HFFc6 (cell line): Measurements from ENCODE around the gene DRD4. TPM values are rescaled to one million over a fixed set of nuclear protein-coding genes. Genes with fewer than 3 reads are reported as not detected.
A peak's percentile ranks its signal among the peaks of the same experiment; 100 is the strongest.

Experiments
- DNase-seq: peaks from one replicate; pipeline ENCODE4 v3.0.0-alpha.2; 2018
- H3K27ac Mint-ChIP-seq: 2 replicates; pipeline ENCODE4 v1.8.0; 2020; ENCODE audit warnings: mild to moderate bottlenecking, mixed read lengths
- H3K27me3 Mint-ChIP-seq: 2 replicates; pipeline ENCODE4 v1.8.0; 2021; ENCODE audit warnings: mild to moderate bottlenecking, moderate library complexity, mixed read lengths; ENCODE audit not compliant: insufficient read depth
- H3K36me3 Mint-ChIP-seq: 2 replicates; pipeline ENCODE4 v1.8.0; 2021; ENCODE audit warnings: low read depth, mixed read lengths
- H3K4me1 Mint-ChIP-seq: 2 replicates; pipeline ENCODE4 v1.8.0; 2020; ENCODE audit warnings: low read depth, mixed read lengths
- H3K4me3 Mint-ChIP-seq: 2 replicates; pipeline ENCODE4 v1.8.0; 2020; ENCODE audit warnings: mild to moderate bottlenecking, moderate library complexity, mixed read lengths
- H3K9me3 Mint-ChIP-seq: 2 replicates; pipeline ENCODE4 v1.8.0; 2020; ENCODE audit warnings: mild to moderate bottlenecking, mixed read lengths
- CTCF ChIP-seq: fragments of 200-600 bp; sonication (generic); IDR thresholded peaks from 2 replicates; pipeline ENCODE4 v1.5.0; 2021; ENCODE audit warnings: antibody characterized with exemption, mild to moderate bottlenecking
- total RNA-seq, 6 experiments: library from RNA; stranded (reverse); fragmentation: NEBNext Ultra II Directional; extraction: Animal tissue kit (Norgen Biotek cat#: 25700); gene quantifications; 2 replicates in 1 of 6; 3 replicates in 5 of 6; pipeline ENCODE4 v1.2.3, GENCODE V29; 2021

The DRD4 gene
- total RNA-seq, 6 experiments from 2014 or later = 0.14 to 0.61 (median 0.38) TPM

- no peak for DNase-seq
- no peak for TF ChIP-seq CTCF
These were observed 23.2 kb downstream of the DRD4 start for GRCh38 chr11:660281-660680.

GRCh38 chr11:660681-661444 is 23.8 kb downstream of the DRD4 start:
- Mint-ChIP-seq H3K4me3 (no peak overlapping the region), H3K4me1 (peaks cover 8% of the 10 kb centered on the region), H3K9me3 (no peaks in the 10 kb centered on the region), H3K27ac (no peak overlapping the region), H3K27me3 (peaks cover 4% of the 10 kb centered on the region; the same call in 1 of the 2 replicates), H3K36me3 (peaks cover 4% of the 10 kb centered on the region)
- no peak for TF ChIP-seq CTCF
- no peak for DNase-seq

More at GRCh38 chr11:660281-660680, 23.2 kb downstream of the DRD4 start:
- Mint-ChIP-seq H3K36me3 (peaks cover 1% of the 10 kb centered on the region; the same call in 1 of the 2 replicates), H3K9me3 (no peaks in the 10 kb centered on the region), H3K27me3 (peaks cover 4% of the 10 kb centered on the region; the same call in 1 of the 2 replicates), H3K4me3 (no peak overlapping the region), H3K27ac (no peak overlapping the region), H3K4me1 (peaks cover 3% of the 10 kb centered on the region)

GRCh38 chr11:662689-663274 is 25.7 kb downstream of the DRD4 start:
- H3K4me3 Mint-ChIP-seq = no peak overlapping the region
- DNase-seq = peak; percentile 28
- no peaks in the 10 kb centered on the region for H3K9me3 Mint-ChIP-seq
- no peaks in the 10 kb centered on the region; the same call in 1 of the 2 replicates for H3K27me3 Mint-ChIP-seq
- peaks cover 9% of the 10 kb centered on the region for H3K36me3 Mint-ChIP-seq
- peak; percentile 86 for TF ChIP-seq CTCF
- H3K4me1 Mint-ChIP-seq = peaks cover 15% of the 10 kb centered on the region
- no peak overlapping the region; the same call in 1 of the 2 replicates for H3K27ac Mint-ChIP-seq

GRCh38 chr11:665062-665703 is 28.1 kb downstream of the DRD4 start:
- H3K36me3 Mint-ChIP-seq = peaks cover 9% of the 10 kb centered on the region
- H3K4me1 Mint-ChIP-seq = peaks cover 15% of the 10 kb centered on the region
- H3K27ac Mint-ChIP-seq = peak overlapping the region; percentile 95
- TF ChIP-seq CTCF = no peak
- H3K27me3 Mint-ChIP-seq = no peaks in the 10 kb centered on the region; the same call in 1 of the 2 replicates
- no peak overlapping the region; the same call in 1 of the 2 replicates for H3K4me3 Mint-ChIP-seq
- no peaks in the 10 kb centered on the region for H3K9me3 Mint-ChIP-seq
- no peak for DNase-seq

- Mint-ChIP-seq H3K27ac (peak overlapping the region; percentile 95), H3K27me3 (no peaks in the 10 kb centered on the region; the same call in 1 of the 2 replicates), H3K4me1 (peaks cover 15% of the 10 kb centered on the region), H3K4me3 (peak overlapping the region; percentile 49), H3K36me3 (peaks cover 9% of the 10 kb centered on the region), H3K9me3 (no peaks in the 10 kb centered on the region)
- peak; percentile 65 for DNase-seq
- TF ChIP-seq CTCF = no peak
These were observed 28.7 kb downstream of the DRD4 start for GRCh38 chr11:665704-666281.
